OCI-LY7 (cell line): ENCODE data around the gene TMEM222.

Source experiments
- EZH2phosphoT487 ChIP-seq: fragments of 200-600 bp; sonication (generic); IDR thresholded peaks from 2 replicates; pipeline ENCODE4 v1.6.1; 2018; ENCODE audit warnings: low read depth, borderline replicate concordance, mild to moderate bottlenecking, mixed run types, antibody characterized with exemption, low read length, moderate library complexity, mixed read lengths
- TF ChIP-seq, protein P1 (sequence below): fragments of 200-600 bp; sonication (generic); conservative IDR thresholded peaks from 2 replicates; pipeline ENCODE4 v1.5.1; 2014; ENCODE audit warnings: mild to moderate bottlenecking, antibody characterized with exemption, low read length, moderate library complexity, mixed read lengths

GRCh38 chr1:27290581-27290980, 31.4 kb upstream of the TMEM222 start:
- TF ChIP-seq, protein P1, sequence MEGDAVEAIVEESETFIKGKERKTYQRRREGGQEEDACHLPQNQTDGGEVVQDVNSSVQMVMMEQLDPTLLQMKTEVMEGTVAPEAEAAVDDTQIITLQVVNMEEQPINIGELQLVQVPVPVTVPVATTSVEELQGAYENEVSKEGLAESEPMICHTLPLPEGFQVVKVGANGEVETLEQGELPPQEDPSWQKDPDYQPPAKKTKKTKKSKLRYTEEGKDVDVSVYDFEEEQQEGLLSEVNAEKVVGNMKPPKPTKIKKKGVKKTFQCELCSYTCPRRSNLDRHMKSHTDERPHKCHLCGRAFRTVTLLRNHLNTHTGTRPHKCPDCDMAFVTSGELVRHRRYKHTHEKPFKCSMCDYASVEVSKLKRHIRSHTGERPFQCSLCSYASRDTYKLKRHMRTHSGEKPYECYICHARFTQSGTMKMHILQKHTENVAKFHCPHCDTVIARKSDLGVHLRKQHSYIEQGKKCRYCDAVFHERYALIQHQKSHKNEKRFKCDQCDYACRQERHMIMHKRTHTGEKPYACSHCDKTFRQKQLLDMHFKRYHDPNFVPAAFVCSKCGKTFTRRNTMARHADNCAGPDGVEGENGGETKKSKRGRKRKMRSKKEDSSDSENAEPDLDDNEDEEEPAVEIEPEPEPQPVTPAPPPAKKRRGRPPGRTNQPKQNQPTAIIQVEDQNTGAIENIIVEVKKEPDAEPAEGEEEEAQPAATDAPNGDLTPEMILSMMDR, result no peak
- TF ChIP-seq EZH2phosphoT487, result no peak
